BJ (cell line): Measurements from ENCODE around the gene LHX5. TPM values are rescaled to one million over a fixed set of nuclear protein-coding genes. Genes with fewer than 3 reads are reported as not detected.

ENCODE experiments used
- CTCF ChIA-PET: fragments of 350-600 bp; formaldehyde crosslinking; extraction: SDS; loops from one replicate; lab custom pipeline; 2021; ENCODE audit warnings: antibody characterized with exemption, inconsistent platforms; lab: Yijun Ruan, JAX
- POLR2A ChIA-PET: fragments of 300-600 bp; sonication (Branson Sonifier 250); formaldehyde crosslinking; extraction: SDS; loops from one replicate; lab custom pipeline; 2021; ENCODE audit warnings: antibody characterized with exemption; lab: Charles Lee
- DNase-seq: peaks from one replicate; pipeline ENCODE4 v3.0.0-alpha.2; 2011; ENCODE audit warnings: low read depth
- H3K27me3 ChIP-seq: 2 replicates; pipeline ENCODE4 v1.6.0; 2011; ENCODE audit warnings: low read length; ENCODE audit not compliant: control insufficient read depth, insufficient read depth
- H3K36me3 ChIP-seq: 2 replicates; pipeline ENCODE4 v1.5.1; 2011; ENCODE audit warnings: low read length; ENCODE audit not compliant: control insufficient read depth, insufficient read depth
- H3K4me3 ChIP-seq: 2 replicates; pipeline ENCODE4 v1.5.1; 2011; ENCODE audit warnings: low read depth, mild to moderate bottlenecking, control low read depth, low read length
- polyA plus RNA-seq: library from polyadenylated mRNA; depleted of rRNA; stranded (reverse); fragments of >200 nt; gene quantifications from 2 replicates; pipeline ENCODE4 v1.2.3, GENCODE V29; 2011
- TF ChIP-seq, protein P1 (sequence below): IDR thresholded peaks from 2 replicates; pipeline ENCODE4 v1.5.1; 2011; ENCODE audit warnings: low read depth, mild to moderate bottlenecking, control low read depth, inconsistent platforms, low read length, moderate library complexity; ENCODE audit not compliant: insufficient read depth

The LHX5 gene
- polyA plus RNA-seq, 1 experiment, result not detected

DNA sequence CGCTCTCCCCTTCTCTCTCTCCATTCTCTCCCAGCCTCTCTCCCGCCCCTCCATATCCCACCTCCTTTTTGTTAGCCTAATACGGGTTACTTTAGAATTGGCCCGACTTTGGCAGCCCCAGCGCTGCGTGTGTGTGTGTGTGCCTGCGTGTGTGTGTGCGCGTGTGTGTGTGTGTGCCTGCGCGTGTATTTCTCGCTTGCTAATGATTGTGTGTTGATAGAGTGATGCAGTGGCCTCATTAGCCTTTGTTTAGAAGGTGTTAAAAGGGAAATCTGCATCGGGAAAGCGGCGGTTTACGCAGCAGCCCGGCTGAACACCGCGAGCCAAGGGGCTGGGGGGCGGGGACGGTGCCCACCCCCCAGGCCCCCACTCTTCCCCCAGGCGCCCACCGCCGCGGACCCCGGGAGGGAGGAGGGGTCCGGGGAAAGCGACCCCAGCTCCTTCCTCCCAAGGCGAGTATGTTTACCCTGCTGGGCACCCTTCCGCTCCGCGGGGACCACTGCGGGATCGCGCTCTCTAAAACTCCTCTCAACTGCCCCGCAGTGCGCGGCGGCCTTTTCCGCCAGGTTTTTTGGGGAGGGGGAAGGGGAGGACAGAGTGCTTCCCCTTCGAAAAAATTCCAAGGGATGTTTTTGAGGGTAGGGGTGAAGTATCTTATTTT lies 6.8 kb upstream of the LHX5 start:
- CTCF ChIA-PET, result interaction anchor here (1.3 kb wide), 1 partner anchor 434 kb away, joined by 3 read pairs; no protein-coding TSS in a partner anchor
- Histone ChIP-seq H3K36me3 (no peaks in the 10 kb centered on the region), H3K27me3 (peaks cover 55% of the 10 kb centered on the region), H3K4me3 (no peak overlapping the region)
- no peak for DNase-seq
- TF ChIP-seq, protein P1, sequence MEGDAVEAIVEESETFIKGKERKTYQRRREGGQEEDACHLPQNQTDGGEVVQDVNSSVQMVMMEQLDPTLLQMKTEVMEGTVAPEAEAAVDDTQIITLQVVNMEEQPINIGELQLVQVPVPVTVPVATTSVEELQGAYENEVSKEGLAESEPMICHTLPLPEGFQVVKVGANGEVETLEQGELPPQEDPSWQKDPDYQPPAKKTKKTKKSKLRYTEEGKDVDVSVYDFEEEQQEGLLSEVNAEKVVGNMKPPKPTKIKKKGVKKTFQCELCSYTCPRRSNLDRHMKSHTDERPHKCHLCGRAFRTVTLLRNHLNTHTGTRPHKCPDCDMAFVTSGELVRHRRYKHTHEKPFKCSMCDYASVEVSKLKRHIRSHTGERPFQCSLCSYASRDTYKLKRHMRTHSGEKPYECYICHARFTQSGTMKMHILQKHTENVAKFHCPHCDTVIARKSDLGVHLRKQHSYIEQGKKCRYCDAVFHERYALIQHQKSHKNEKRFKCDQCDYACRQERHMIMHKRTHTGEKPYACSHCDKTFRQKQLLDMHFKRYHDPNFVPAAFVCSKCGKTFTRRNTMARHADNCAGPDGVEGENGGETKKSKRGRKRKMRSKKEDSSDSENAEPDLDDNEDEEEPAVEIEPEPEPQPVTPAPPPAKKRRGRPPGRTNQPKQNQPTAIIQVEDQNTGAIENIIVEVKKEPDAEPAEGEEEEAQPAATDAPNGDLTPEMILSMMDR, result no peak
- POLR2A ChIA-PET, result no interaction called here

DNA sequence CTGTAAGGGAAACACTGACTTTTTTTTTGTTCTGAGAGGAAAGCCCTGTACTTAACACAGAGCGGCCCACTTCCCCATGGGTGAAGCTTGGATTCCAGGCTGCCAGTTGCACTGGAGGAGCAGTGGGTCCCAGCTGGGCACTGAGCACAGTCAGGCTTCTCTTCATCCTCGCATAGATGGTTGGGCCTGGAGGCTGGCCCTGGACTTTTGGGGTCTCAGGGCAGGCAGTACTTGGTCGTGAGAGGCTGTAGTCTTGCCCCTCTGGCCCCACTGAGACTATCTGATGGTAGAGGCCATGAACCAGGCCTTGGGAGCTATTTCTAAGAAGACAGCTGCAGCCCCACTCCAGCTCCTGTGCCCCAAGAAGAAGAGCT lies 6.2 kb upstream of the LHX5 start:
- CTCF ChIA-PET, result interaction anchor here (1.3 kb wide), 1 partner anchor 435 kb away, joined by 3 read pairs; no protein-coding TSS in a partner anchor
- POLR2A ChIA-PET, result no interaction called here
- Histone ChIP-seq H3K36me3 (no peaks in the 10 kb centered on the region), H3K4me3 (no peak overlapping the region), H3K27me3 (peaks cover 61% of the 10 kb centered on the region)
- TF ChIP-seq, protein P1, result no peak
- DNase-seq, result no peak

- POLR2A ChIA-PET, result no interaction called here
- H3K4me3 ChIP-seq, result no peak overlapping the region
- H3K27me3 ChIP-seq, result peaks cover 64% of the 10 kb centered on the region
- CTCF ChIA-PET, result interaction anchor here (1.3 kb wide), 1 partner anchor 435 kb away, joined by 3 read pairs; no protein-coding TSS in a partner anchor
- TF ChIP-seq, protein P1, result no peak
- DNase-seq, result no peak
- H3K36me3 ChIP-seq, result no peaks in the 10 kb centered on the region
Measured at GRCh38 chr12:113477171-113477841, 5.6 kb upstream of the LHX5 start.

GRCh38 chr12:113476176-113476986 lies 4.7 kb upstream of the LHX5 start:
- Histone ChIP-seq H3K4me3 (no peak overlapping the region), H3K36me3 (no peaks in the 10 kb centered on the region), H3K27me3 (peaks cover 70% of the 10 kb centered on the region)
- TF ChIP-seq, protein P1, result no peak
- POLR2A ChIA-PET, result no interaction called here
- DNase-seq, result no peak
- CTCF ChIA-PET, result no interaction called here
